RPMI7951 (cell line): ENCODE measurements around the gene SRCIN1. TPM values are rescaled to one million over a fixed set of nuclear protein-coding genes. Genes with fewer than 3 reads are reported as not detected.
A peak's percentile ranks its signal among the peaks of the same experiment; 100 is the strongest.

Source experiments
- DNase-seq: peaks from one replicate; pipeline ENCODE4 v3.0.0-alpha.2; 2012; ENCODE audit warnings: low read depth
- total RNA-seq: library from RNA; depleted of rRNA; stranded (reverse); fragments of >200 nt; shearing (Covaris generic); gene quantifications from 2 replicates; pipeline ENCODE4 v1.2.3, GENCODE V29; 2014

Gene SRCIN1
- total RNA-seq, 1 experiment from 2014 or later = not detected

- no peak for DNase-seq
Measured at GRCh38 chr17:38600906-38601305, 4.8 kb downstream of the SRCIN1 start.

- no peak for DNase-seq
Measured at GRCh38 chr17:38600416-38600815, 5.3 kb downstream of the SRCIN1 start.

GRCh38 chr17:38599398-38599856 lies 6.3 kb downstream of the SRCIN1 start:
- DNase-seq = no peak

- DNase-seq = no peak
Measured at GRCh38 chr17:38598995-38599394, 6.8 kb downstream of the SRCIN1 start.

GRCh38 chr17:38598536-38598935 lies 7.2 kb downstream of the SRCIN1 start:
- DNase-seq = peak; percentile 53

- no peak for DNase-seq
Measured at GRCh38 chr17:38597375-38597774, 8.4 kb downstream of the SRCIN1 start.

GRCh38 chr17:38596651-38597050 lies 9.1 kb downstream of the SRCIN1 start:
- no peak for DNase-seq

- DNase-seq = no peak
Measured at GRCh38 chr17:38595892-38596291, 9.9 kb downstream of the SRCIN1 start.

- DNase-seq = no peak
Measured at GRCh38 chr17:38594152-38594551, 11.6 kb downstream of the SRCIN1 start.

- no peak for DNase-seq
Measured at GRCh38 chr17:38592487-38592886, 13.3 kb downstream of the SRCIN1 start.

- peak; percentile 81 for DNase-seq
Measured at GRCh38 chr17:38591759-38592241, 14.0 kb downstream of the SRCIN1 start.

- peak; percentile 35 for DNase-seq
Measured at GRCh38 chr17:38590988-38591758, 14.6 kb downstream of the SRCIN1 start.

- no peak for DNase-seq
Measured at GRCh38 chr17:38589462-38590114, 16.2 kb downstream of the SRCIN1 start.

GRCh38 chr17:38588788-38589174 lies 17.0 kb downstream of the SRCIN1 start:
- DNase-seq = no peak

- DNase-seq = no peak
Measured at GRCh38 chr17:38587947-38588787, 17.6 kb downstream of the SRCIN1 start.

GRCh38 chr17:38587203-38587602 lies 18.5 kb downstream of the SRCIN1 start:
- no peak for DNase-seq

- no peak for DNase-seq
Measured at GRCh38 chr17:38586788-38587187, 19.0 kb downstream of the SRCIN1 start.

- DNase-seq = no peak
Measured at GRCh38 chr17:38585918-38586529, 19.7 kb downstream of the SRCIN1 start.

GRCh38 chr17:38585056-38585917 lies 20.5 kb downstream of the SRCIN1 start:
- DNase-seq = no peak

GRCh38 chr17:38584350-38584925 lies 21.3 kb downstream of the SRCIN1 start:
- peak; percentile 28 for DNase-seq
